NCI-H2029 (cell line): ENCODE results near the gene TRABD.
A peak's percentile ranks its signal among the peaks of the same experiment; 100 is the strongest.
"Not testable (repeated sequence)": the region's sequence is repeated elsewhere in the genome, so short reads cannot be mapped to it uniquely, and the experiment has no call there.

Experiments used
- DNase-seq: peaks from one replicate; lab custom pipeline; 2025; lab: John Stamatoyannopoulos, UW

Gene TRABD

GRCh38 chr22:50203288-50203687 lies 17.6 kb downstream of the TRABD start:
- no peak for DNase-seq

- no peak for DNase-seq
These were observed 18.9 kb downstream of the TRABD start for GRCh38 chr22:50204571-50204970.

- not testable (repeated sequence) for DNase-seq
These were observed 19.3 kb downstream of the TRABD start for GRCh38 chr22:50204998-50205397.

GRCh38 chr22:50205781-50206569 lies 20.3 kb downstream of the TRABD start:
- DNase-seq = no peak

GRCh38 chr22:50206599-50206998 lies 20.9 kb downstream of the TRABD start:
- no peak for DNase-seq

- no peak for DNase-seq
These were observed 21.8 kb downstream of the TRABD start for GRCh38 chr22:50207383-50208140.

GRCh38 chr22:50208430-50208938 lies 22.8 kb downstream of the TRABD start:
- DNase-seq = no peak

- no peak for DNase-seq
These were observed 23.5 kb downstream of the TRABD start for GRCh38 chr22:50208939-50209892.

- peak; percentile 8 for DNase-seq
These were observed 24.2 kb downstream of the TRABD start for GRCh38 chr22:50209893-50210292.

GRCh38 chr22:50210378-50211139 lies 24.8 kb downstream of the TRABD start:
- DNase-seq = no peak

GRCh38 chr22:50211147-50211546 lies 25.4 kb downstream of the TRABD start:
- DNase-seq = no peak

GRCh38 chr22:50213263-50213662 lies 27.6 kb downstream of the TRABD start:
- DNase-seq = no peak

- DNase-seq = no peak
These were observed 29.8 kb downstream of the TRABD start for GRCh38 chr22:50215297-50216054.

- DNase-seq = no peak
These were observed 30.5 kb downstream of the TRABD start for GRCh38 chr22:50216055-50216683.

- no peak for DNase-seq
These were observed 31.2 kb downstream of the TRABD start for GRCh38 chr22:50216684-50217520.

- DNase-seq = no peak
These were observed 31.9 kb downstream of the TRABD start for GRCh38 chr22:50217543-50218152.

- DNase-seq = no peak
These were observed 32.7 kb downstream of the TRABD start for GRCh38 chr22:50218153-50218995.
